Mucosa of rectum (tissue), 2 donors: Measurements from ENCODE around the gene CREBBP.
"Not testable (repeated sequence)": the region's sequence is repeated elsewhere in the genome, so short reads cannot be mapped to it uniquely, and the experiment has no call there.

ENCODE experiments used
- H3K27ac ChIP-seq, 2 donors: one replicate each; pipeline ENCODE4 v1.7.0; 2013; ENCODE audit warnings: inconsistent platforms in 2 of 2, low read depth in 2 of 2, low read length in 2 of 2
- H3K27me3 ChIP-seq, 2 donors: one replicate each; pipeline ENCODE4 v1.7.0; 2013; ENCODE audit warnings: low read length in 2 of 2; ENCODE audit not compliant: control insufficient read depth in 2 of 2, insufficient read depth in 2 of 2
- H3K36me3 ChIP-seq, 2 donors: one replicate each; pipeline ENCODE4 v1.7.0; 2013; ENCODE audit warnings: low read length in 2 of 2; ENCODE audit not compliant: control insufficient read depth in 2 of 2, insufficient read depth in 2 of 2
- H3K4me1 ChIP-seq, 2 donors: one replicate each; pipeline ENCODE4 v1.7.0; 2013; ENCODE audit warnings: low read length in 2 of 2, mild to moderate bottlenecking in 1 of 2; ENCODE audit not compliant: control insufficient read depth in 2 of 2, insufficient read depth in 2 of 2
- H3K4me3 ChIP-seq, 2 donors: one replicate each; pipeline ENCODE4 v1.7.0; 2013; ENCODE audit warnings: low read length in 2 of 2
- H3K9ac ChIP-seq, 2 donors: one replicate each; pipeline ENCODE4 v1.7.0; 2013; ENCODE audit warnings: low read length in 2 of 2, low read depth in 1 of 2, mild to moderate bottlenecking in 1 of 2
- H3K9me3 ChIP-seq, 2 donors: one replicate each; pipeline ENCODE4 v1.7.0; 2013; ENCODE audit warnings: low read length in 2 of 2; ENCODE audit not compliant: control insufficient read depth in 2 of 2
- donor health status: healthy.
- donor health status: Normal muscosa, but diverticular disease.

CREBBP gene

DNA sequence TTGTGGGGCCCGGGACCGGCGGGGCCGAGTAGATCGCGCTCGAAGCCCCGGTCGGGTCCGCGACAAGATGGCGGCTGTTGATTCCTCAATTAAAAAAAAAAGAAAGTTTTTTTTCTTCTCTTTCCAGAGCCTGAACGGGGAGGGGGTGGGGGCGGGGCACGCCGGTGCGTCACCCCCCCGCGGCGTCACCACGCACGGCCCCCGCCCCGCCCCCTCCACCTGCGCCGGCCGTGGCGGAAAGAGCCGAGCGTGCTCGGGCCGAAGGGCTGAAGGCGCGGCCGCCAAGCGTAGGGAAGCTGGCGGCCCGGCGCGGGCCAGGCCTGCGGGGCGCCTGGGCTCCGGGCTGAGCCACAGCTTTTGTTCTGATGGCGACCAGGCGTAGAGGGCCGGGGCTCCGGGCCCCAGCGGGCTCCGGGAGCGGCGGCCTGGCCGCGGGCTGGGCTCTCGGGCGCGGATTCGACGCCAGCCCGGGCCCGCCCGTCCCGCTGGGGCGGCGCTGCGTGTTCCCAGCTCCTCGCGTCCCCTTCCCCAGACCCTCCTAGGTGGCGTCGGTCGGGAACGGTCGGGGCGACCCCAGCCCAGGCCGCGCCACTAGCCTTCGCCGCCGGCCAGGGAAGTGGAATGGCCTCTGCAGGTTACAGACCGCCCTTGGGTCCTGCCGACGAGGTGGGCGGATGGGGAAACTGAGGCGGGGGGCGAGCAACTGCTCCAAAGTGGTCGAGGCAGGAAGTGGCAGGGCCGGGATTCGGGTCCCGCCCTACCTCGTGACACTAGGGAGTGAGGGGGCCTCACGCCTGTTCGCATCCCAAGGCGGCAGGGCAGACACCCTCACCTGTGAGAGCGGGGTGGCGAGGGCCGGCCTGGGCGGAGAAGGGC, at the start of gene CREBBP:
Gene CREBBP, minus strand, starts transcription at position 91 of the 876 bp plus-strand sequence. CDS start 797 bp downstream, outside the sequence.
- Histone ChIP-seq H3K4me3 (peak within 1 kb of the TSS; percentile 81 to 85), H3K9me3 (no peaks in the 10 kb centered on the region), H3K27ac (peak within 1 kb of the TSS; percentile 71 to 76), H3K9ac (peak within 1 kb of the TSS; percentile 79 to 97), H3K36me3 (no peaks in the 10 kb centered on the region), H3K4me1 (peaks cover 9 to 24% of the 10 kb centered on the region in 2 donors), H3K27me3 (no peaks in the 10 kb centered on the region)

DNA sequence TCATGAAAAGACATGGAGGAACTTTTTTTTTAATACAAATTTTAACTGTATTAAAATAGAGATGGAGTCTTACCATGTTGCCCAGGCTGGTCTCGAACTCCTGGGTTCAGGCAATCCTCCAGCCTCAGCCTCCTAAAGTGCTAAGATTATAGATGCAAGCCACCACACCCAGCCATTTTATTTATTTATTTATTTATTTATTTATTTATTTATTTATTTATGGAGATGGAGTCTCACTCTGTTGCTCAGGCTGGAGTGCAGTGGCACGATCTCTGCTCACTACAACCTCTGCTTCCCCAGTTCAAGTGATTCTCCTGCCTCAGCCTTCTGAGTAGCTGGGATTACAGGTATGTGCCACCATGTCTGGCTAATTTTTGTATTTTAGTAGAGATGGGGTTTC, 46.6 kb upstream of the CREBBP start:
- H3K9ac ChIP-seq, H3K4me3 ChIP-seq, H3K27ac ChIP-seq, H3K9me3 ChIP-seq, H3K27me3 ChIP-seq, H3K4me1 ChIP-seq, H3K36me3 ChIP-seq: not testable (repeated sequence)

DNA sequence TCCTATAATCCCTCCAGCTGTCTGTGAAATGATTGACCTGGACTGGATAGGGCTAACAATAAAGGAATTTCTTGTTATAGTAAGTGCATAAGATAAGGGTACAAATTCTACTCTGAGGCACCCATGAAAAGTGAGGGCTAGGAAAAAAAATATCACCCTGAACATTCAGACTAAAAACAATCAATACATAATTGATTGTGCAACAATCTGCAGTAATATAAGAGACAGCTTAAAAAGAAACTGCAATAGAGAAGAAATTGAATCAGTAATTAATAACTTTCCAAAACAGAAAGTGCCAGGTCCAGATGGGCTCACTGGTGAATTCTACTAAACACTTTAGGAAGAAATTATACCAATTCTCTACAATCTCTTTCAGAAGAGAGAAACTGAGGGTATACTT, 44.2 kb upstream of the CREBBP start:
- Histone ChIP-seq H3K9ac (no peak overlapping the region), H3K4me3 (no peak overlapping the region)

DNA sequence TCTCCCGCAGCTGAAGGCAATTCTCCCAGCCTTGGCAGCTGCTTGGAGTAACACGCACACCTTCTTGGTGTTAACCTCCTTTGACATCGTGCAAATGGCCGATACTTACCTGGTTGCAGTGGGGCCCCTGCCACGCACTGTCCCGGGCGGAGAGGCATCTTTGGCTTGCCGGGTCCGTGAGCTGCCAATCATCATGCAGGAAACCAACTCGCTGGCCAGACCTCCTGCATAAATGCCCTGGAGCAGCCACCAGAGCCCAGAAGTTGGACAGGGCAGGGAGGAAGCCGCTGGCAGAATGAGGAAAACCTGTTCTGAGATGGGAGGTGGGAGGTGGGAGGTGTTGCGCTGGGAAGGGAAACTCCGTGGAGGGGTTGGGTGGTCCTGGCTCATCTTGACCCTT, 41.7 kb upstream of the CREBBP start:
- peaks cover 0 to 2% of the 10 kb centered on the region in 2 donors for H3K9me3 ChIP-seq
- H3K27me3 ChIP-seq = peaks cover 0 to 4% of the 10 kb centered on the region in 2 donors
- no peak overlapping the region for H3K9ac ChIP-seq
- H3K27ac ChIP-seq = no peak overlapping the region
- H3K4me3 ChIP-seq = no peak overlapping the region
- H3K36me3 ChIP-seq = no peaks in the 10 kb centered on the region
- no peaks in the 10 kb centered on the region for H3K4me1 ChIP-seq

More for the DNA sequence above, 44.2 kb upstream of the CREBBP start:
- H3K9me3 ChIP-seq = no peaks in the 10 kb centered on the region
- H3K36me3 ChIP-seq = no peaks in the 10 kb centered on the region
- H3K27me3 ChIP-seq = peaks cover 0 to 4% of the 10 kb centered on the region in 2 donors
- no peaks in the 10 kb centered on the region for H3K4me1 ChIP-seq
- no peak overlapping the region for H3K27ac ChIP-seq

DNA sequence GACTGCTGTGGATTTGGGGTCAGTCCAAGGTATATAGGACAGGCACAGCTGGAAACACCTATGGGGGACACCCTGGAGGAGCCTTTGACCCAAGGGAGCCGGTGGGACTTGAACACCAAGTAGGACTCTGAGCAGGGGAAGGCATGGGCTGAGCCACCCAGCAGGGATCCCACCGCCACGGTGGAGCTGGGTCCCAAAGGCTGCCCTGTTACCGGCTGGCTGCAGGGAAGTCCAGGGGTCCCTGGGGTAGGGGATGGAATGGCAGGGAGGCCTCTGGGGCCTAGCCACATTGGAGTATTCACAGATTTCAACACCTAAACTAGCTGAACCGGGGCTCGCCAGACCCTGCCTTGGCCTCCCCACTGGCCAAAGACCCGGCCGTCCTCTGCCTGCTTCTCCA, 39.7 kb upstream of the CREBBP start:
- Histone ChIP-seq H3K36me3 (no peaks in the 10 kb centered on the region), H3K27ac (no peak overlapping the region), H3K9ac (no peak overlapping the region), H3K4me3 (no peak overlapping the region), H3K9me3 (peaks cover 0 to 2% of the 10 kb centered on the region in 2 donors), H3K4me1 (no peaks in the 10 kb centered on the region), H3K27me3 (peaks cover 0 to 4% of the 10 kb centered on the region in 2 donors)

DNA sequence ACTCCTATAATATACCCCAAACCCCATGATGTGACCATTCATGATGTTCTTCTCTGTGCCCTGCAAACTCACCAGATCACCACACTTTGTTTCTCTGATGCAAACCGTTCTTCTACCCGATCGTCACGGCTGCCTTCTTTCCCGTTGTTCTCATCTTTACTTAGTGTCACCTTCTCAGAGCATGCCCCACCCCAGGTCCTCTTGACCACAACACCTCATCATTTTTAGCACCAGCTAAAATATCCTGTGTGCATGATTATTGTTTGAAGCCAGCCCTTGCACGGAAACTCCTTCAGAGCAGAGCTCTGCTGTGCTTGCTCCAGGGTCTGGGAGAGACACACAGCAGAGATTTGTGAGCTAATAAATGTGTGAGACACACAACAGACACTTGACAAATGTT, 38.9 kb upstream of the CREBBP start:
- H3K27me3 ChIP-seq = peaks cover 0 to 4% of the 10 kb centered on the region in 2 donors
- no peaks in the 10 kb centered on the region for H3K4me1 ChIP-seq
- H3K36me3 ChIP-seq = no peaks in the 10 kb centered on the region
- H3K27ac ChIP-seq = no peak overlapping the region
- H3K9me3 ChIP-seq = peaks cover 0 to 2% of the 10 kb centered on the region in 2 donors
- no peak overlapping the region for H3K9ac ChIP-seq
- no peak overlapping the region for H3K4me3 ChIP-seq

DNA sequence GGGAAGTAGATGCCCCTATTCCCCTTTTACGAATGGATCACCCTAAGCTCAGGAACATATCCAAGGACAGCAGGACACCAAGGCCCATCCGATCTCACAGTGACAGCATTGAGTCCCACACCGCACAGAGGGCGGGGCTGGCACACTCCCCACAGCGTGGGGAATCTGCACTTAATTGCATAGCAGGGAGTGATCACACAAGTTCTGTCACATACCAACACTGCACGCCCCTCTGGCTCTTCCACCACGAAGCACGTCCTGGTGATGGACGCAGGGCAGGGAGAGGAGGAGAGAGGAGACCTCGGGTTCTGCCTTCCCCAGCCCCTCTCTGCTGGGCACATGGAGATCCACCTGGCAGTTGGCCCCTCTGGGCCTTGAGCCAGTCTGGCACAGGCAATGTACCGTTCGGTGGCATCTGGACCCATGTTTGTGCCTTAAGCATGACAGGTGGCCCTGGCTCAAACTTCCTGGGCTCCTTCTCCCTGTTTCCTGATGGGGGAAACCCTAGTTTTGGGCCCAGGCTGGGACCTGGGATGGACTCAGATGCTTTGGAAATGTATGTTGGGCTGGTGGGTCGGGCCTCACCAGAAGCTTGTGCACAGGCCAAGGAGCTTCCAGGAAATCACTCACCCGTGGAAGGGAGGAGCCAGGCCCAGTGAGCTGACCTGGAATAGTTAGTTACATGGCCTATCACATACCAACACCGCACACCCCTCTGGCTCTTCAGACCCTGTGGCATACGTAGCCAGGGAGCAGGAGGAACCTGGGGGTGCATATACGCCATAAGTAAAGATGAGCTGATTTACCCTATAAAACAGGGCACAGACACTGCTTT, 35.1 kb upstream of the CREBBP start:
- Histone ChIP-seq H3K4me3 (no peak overlapping the region), H3K27ac (no peak overlapping the region), H3K36me3 (no peaks in the 10 kb centered on the region), H3K27me3 (no peaks in the 10 kb centered on the region), H3K9me3 (peaks cover 0 to 2% of the 10 kb centered on the region in 2 donors), H3K9ac (no peak overlapping the region), H3K4me1 (no peaks in the 10 kb centered on the region)

DNA sequence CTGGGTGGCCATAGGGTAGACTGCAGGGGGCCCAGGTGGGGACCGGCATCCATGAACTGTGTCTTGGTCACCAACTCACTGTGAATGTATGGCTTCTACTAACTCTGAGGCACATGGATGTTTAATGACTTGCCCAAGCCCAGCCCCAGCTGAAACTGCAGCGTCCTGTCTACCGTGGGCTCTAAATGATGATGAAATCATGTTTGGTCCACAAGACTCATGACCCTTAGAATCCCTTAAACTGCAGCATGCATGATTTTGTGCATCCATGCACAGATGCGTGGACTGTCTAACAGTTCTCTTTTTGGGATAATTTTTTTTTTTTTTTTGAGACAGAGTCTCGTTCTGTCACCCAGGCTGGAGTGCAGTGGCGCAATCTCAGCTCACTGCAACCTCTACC, 32.4 kb upstream of the CREBBP start:
- no peak overlapping the region for H3K4me3 ChIP-seq
- H3K9me3 ChIP-seq = no peaks in the 10 kb centered on the region
- no peak overlapping the region for H3K27ac ChIP-seq
- no peaks in the 10 kb centered on the region for H3K36me3 ChIP-seq
- H3K4me1 ChIP-seq = no peaks in the 10 kb centered on the region
- no peak overlapping the region for H3K9ac ChIP-seq
- H3K27me3 ChIP-seq = no peaks in the 10 kb centered on the region

DNA sequence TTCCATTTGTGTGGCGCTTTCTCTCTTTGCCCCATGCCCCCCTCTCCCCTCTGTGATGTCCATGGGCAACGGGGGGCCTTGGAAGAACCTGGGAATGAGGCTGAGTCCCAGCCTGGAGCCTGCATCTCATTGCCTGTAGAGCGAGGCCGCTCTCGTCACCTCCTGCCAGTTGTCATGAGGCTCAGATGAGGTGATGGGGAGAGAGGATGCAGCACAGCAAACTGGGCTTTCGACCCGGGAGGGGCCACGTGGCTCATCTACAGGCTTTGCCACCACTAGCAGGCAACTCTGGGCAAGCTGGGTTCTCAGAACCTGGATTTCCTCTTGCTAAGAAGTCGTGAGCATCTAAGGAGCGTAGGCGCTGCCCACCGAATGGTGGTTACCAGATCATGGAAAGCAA, 31.9 kb upstream of the CREBBP start:
- no peaks in the 10 kb centered on the region for H3K4me1 ChIP-seq
- H3K9ac ChIP-seq = no peak overlapping the region
- H3K4me3 ChIP-seq = no peak overlapping the region
- H3K27ac ChIP-seq = no peak overlapping the region
- no peaks in the 10 kb centered on the region for H3K9me3 ChIP-seq
- no peaks in the 10 kb centered on the region for H3K27me3 ChIP-seq
- H3K36me3 ChIP-seq = no peaks in the 10 kb centered on the region

DNA sequence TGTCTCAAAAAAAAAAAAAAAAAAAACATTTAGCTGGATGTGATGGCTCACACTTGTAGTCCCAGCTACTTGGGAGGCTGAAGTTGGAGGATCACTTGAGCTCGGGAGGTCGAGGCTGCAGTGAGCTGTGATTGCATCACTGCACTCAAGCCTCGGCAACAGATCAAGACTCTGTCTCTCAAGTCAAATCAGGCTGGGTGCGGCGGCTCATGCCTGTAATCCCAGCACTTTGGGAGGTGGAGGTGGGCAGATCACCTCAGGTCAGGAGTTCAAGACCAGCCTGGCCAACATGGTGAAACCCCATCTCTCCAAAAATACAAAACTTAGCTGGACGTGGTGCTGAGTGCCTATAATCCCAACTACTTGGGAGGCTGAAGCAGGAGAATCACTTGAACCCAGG, 31.2 kb upstream of the CREBBP start:
- not testable (repeated sequence) for H3K4me3 ChIP-seq, H3K9ac ChIP-seq, H3K27ac ChIP-seq, H3K9me3 ChIP-seq, H3K4me1 ChIP-seq, H3K36me3 ChIP-seq, H3K27me3 ChIP-seq
